GM19025 (cell line): ENCODE results near the gene DCTN4.

Experiments used
- ATAC-seq: cut with Tn5 transposase; IDR thresholded peaks from one replicate; pipeline ENCODE4 v1.9.1; 2021; ENCODE audit warnings: mild to moderate bottlenecking, low read depth, moderate library complexity; ENCODE audit not compliant: unreplicated experiment

Gene DCTN4

DNA sequence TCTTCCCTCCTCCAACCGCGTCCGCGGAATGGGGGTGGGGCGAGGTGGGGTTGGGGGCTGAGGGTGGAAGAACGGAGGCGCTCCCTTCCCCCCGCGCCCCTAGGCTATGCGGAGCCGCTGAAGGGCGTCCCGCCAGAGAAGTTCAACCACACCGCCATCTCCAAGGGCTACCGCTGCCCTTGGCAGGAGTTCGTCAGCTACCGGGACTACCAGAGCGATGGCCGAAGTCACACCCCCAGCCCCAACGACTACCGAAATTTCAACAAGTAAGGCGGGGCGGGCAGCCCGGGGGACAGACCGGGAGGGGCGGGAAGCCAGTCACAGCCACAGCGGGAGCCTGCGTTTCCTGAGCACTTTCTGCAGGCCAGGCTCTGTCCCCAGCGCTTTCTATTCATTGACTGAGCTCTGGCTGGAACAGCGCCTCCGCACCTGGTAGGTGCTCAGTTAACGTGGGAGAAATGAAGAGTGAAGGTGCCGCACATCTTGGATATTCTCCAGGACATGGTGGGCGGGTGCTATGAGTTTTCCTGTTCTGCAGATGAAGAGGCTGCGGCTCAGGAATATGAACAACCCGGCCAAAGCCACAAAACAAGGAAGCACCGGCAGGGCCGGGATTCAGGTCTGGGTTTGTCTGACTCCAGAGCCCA lies 86.5 kb downstream of the DCTN4 start:
- no peak for ATAC-seq

DNA sequence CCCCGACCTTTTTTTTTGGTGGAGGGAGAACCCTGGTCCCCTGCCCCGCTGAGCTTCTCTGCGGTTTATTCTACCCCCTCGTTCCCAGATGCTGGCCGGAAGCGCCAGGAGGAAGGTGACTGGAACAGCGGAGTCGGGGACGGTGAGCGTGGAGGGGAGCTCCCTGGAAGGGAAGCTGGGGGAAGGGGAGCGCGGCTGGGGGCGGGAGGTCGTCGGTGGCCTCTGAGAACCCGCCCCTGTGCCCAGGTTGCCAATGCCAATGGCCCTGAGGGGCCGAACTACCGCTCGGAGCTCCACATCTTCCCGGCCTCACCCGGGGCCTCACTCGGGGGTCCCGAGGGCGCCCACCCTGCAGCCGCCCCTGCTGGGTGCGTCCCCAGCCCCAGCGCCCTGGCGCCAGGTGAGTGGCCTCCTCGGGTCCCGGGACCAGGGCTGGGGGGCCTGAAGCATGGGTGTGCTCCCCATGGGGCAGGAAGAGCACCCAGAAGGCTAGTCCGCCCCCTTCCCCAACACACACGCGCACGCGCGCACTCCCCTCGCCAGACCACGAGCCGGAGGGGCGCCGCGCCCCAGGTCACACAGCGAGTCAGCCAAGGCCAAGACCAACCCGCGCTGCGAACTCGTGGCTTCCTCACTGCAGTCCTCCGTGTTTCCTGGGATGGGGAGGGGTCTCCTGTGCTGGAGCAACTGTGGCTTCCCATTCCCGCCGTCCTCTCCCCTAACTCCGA lies 87.1 kb downstream of the DCTN4 start:
- ATAC-seq = no peak

DNA sequence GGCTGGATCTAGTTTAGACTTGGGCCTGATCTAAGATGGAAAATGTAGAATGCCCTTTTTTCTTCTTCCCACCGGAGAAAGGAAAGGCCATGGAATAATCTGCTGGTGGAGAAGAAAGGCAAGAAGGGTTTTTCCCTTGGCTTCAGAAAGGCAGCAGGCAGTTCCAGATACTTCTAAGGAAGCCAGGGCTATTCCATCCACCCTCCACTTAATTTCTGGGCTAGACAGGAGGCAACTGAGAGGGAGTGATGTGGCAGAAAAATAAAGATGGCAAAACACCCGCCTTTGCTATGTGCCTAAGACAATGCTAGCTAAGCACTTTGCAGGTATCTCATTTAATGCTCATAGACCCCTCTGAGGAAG lies 87.9 kb downstream of the DCTN4 start:
- ATAC-seq = no peak

DNA sequence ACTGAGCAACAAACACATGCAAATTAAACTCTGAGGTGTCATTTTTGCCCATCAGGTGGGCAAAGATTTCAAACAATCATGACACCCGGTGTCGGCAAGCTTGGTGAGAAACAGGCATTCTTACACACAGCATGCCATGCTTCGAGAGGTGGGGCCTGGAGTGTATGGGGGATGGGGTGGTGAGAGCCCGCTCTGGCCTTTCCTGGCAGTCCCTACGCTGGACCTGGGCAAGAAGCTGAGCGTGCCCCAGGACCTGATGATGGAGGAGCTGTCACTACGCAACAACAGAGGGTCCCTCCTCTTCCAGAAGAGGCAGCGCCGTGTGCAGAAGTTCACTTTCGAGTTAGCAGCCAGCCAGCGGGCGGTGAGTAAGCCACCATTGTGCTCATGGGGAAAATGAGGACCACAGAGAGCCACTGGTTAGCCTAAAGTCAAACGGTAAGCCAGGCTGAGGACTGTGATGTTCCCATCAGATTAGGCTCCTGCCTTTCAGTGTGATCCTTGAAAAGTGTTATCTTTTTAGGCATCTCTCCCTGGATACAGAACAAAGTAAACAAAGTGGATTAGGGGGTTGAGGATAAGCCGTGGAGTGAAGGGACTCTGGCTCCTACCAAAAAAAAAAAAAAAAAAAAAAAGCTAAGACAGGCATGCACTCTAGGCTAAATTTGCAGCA lies 88.4 kb downstream of the DCTN4 start:
- ATAC-seq = no peak

GRCh38 chr5:150665044-150665443 lies 93.8 kb downstream of the DCTN4 start:
- no peak for ATAC-seq

- ATAC-seq = no peak
Measured at GRCh38 chr5:150663936-150664335, 94.9 kb downstream of the DCTN4 start.

DNA sequence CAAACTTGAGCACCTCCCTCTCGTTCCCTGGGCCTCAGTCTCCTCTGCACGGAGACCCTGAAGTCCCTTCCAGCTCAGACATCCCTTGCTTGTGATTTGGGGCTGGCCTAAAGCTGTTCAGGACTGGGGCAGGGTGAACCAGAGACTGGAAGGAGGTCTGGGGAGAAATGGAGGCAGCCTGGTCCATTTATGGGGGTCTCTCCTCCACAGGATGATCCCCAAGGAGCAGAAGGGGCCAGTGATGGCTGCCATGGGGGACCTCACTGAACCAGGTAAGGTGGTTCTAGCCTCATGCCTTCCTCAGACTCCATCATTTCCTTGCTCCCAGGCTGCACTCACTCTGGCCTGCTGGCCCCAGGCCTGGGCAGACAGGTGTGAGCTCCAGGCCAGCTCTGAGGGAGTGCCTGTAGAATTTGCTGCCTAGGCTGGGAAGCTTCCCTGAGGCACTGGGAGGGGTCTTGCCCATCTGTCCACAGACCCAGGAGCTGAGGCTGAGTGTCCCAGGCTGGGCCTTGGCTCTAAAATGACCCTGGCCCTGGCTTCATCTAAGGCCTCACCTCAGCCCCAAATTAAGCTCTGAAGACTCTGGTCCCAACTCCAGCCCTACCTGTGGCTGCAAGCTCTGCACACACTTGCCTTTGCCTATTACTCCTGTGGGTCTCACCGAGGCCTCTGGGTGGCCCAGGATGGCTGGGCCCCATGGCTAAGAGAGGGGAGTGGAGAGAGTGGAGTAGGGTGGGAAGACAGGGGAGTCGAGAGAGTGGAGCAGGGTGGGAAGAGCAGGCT lies 95.9 kb downstream of the DCTN4 start:
- ATAC-seq = no peak

DNA sequence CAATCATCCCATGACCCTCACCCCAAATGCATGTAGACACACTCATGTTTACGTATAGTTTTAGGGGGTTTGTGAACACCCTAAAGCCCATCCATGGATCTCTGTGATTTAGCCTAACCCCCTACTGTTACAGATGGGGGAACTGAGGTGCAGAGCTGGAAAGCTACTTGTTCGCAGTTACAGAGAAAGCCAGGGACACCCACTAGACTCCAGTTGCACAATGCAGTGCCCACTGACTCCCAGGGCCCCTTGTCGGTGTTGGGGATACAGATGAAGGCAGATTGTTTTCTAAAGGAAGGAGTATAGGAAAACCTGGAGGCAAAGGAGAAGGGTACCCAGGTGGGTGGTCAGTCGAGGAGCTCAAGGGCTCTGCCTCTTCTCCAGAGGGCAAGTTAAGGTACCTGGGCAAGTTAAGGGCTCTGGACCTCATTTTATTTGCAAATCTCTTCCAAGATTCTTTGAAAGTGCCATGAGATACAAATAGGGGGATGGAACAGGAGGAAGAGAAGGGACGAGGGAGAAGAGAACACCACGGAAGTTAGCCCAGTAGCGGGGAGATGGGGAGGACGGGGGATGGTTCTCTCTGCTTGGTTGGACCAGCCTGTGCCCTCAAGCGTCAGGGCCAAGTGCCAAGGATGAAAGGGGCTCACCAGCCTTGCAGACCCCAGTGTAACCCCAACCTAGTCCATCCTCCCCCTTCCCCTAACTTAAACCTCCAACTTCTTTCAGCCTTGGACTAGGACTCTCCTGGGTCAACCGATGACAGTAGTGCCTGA lies 96.8 kb downstream of the DCTN4 start:
- no peak for ATAC-seq

DNA sequence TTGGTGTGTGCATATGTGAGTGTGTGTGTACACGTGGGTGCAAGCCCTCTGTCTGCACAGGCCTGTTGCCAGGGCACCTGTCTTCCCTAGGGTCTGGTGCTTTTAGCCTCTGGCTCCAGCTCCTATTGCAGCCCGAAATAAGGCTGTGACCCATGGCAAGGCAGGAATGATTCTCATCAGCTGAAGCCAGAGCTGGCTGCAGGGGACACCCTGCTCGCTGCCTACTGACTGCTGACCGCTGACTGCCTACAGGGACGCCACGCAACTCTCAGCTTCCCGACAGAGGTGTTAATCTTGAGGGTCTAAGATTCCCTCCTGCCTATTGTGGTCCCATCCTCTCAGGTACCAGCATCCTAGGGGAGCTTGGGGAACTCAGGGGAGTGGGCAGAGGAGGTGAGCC lies 97.7 kb downstream of the DCTN4 start, which contains the start of gene MYOZ3:
Gene MYOZ3, plus strand, starts transcription at position 166 of the 400 bp plus-strand sequence. CDS start 1,691 bp downstream, outside the sequence.
- no peak for ATAC-seq

- no peak for ATAC-seq
Measured at GRCh38 chr5:150660108-150660831, 98.5 kb downstream of the DCTN4 start.

DNA sequence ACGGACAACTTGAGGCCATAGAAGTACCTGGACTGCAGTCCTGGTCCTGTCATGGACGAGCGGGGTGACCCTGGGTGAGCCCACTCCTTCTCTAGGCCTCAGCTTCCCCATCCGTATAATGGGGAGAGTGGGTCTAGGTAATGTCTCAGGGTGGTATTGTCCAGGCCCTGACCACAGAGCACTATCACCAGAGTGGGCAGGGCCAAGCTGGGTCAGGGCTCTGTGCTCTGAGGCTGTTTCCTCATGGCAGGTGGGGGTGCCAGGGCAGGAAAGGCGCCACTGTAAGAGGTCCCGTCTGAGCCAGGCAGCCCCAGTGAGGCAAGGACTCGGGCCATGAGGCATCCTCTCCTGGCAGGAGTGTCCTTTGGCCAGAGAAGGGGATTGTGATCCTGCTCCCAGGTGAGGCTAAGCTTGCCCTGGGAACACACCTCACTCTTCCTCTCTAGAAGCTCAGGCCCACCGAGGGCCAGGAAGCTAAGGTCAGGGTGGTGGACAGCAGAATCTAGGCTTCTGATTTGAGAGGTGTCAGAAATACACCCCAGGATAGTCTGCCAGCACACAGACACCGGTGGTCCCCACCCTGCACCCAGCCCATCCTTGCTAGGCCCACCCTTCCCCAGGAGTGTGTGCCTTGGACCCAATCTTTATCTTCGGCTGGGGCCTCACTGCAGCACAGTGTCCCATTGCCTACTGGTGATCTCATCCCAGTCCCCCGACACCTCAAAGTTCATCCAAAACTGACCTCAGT lies 99.3 kb downstream of the DCTN4 start:
- no peak for ATAC-seq

DNA sequence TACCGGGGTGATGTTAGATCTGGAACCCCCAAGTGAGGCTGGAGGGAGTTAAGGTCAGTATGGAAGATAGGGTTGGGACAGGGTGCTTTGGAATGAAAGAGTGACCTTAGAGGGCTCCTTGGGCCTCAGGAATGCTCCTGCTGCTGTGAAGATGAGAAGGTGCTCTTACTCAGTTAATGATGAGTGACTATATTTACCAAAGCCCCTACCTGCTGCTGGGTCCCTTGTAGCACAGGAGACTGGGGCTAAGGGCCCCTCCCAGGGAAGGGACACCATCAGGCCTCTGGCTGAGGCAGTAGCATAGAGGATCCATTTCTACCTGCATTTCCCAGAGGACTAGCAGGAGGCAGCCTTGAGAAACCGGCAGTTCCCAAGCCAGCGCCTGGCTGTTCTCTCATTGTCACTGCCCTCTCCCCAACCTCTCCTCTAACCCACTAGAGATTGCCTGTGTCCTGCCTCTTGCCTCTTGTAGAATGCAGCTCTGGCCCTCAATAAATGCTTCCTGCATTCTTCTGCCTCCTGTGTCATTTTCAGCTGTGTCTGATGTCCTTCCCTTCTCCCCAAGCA lies 100.0 kb downstream of the DCTN4 start:
- no peak for ATAC-seq
